Tibial artery (tissue), 4 donors: ENCODE results near the gene TBXAS1.

ENCODE experiments used
- DNase-seq, 2 donors: peaks; one replicate each; pipeline ENCODE4 v3.0.0-alpha.2; 2019
- H3K27ac ChIP-seq, 2 donors: fragments of 200-600 bp; sonication (generic) in 1 of 2; 1 replicate in 1 of 2; 2 replicates in 1 of 2; pipeline ENCODE4 v1.5.1; 2018 to 2019; ENCODE audit warnings: mild to moderate bottlenecking in 1 of 2
- H3K27me3 ChIP-seq, 2 donors: fragments of 200-600 bp; sonication (generic) in 1 of 2; one replicate each; pipeline versions ENCODE4 v1.5.1 to v1.6.0; 2016 to 2019
- H3K36me3 ChIP-seq, 3 donors: fragments of 200-600 bp; sonication (generic) in 2 of 3; one replicate each; pipeline ENCODE4 v1.5.1; 2016 to 2019; ENCODE audit warnings: mild to moderate bottlenecking in 2 of 3
- H3K4me1 ChIP-seq, 4 donors: fragments of 200-600 bp; sonication (generic) in 2 of 4; 1 replicate in 3 of 4; 2 replicates in 1 of 4; pipeline ENCODE4 v1.5.1; 2016 to 2019
- H3K4me3 ChIP-seq, 2 donors: fragments of 200-600 bp; sonication (generic) in 1 of 2; 1 replicate in 1 of 2; 2 replicates in 1 of 2; pipeline ENCODE4 v1.5.1; 2018 to 2019; ENCODE audit warnings: mild to moderate bottlenecking in 2 of 2
- H3K9me3 ChIP-seq, 3 donors: fragments of 200-600 bp; sonication (generic) in 1 of 3; one replicate each; pipeline ENCODE4 v1.5.1; 2016 to 2019
- intact Hi-C: fragments of 100-400 bp; cut with DNase I; formaldehyde crosslinking; loops from one replicate; pipeline ENCODE4 v1.15.0; 2023; ENCODE audit warnings: low total_unique reads
- TF ChIP-seq, protein P1 (sequence below), 2 experiments: fragments of 200-600 bp in 1 of 2; fragments of 450-650 bp in 1 of 2; IDR thresholded peaks; one replicate each; pipeline ENCODE4 v1.5.1; 2017 to 2019; ENCODE audit warnings: antibody characterized with exemption in 2 of 2, mild to moderate bottlenecking in 1 of 2, moderate library complexity in 1 of 2

Gene TBXAS1

DNA sequence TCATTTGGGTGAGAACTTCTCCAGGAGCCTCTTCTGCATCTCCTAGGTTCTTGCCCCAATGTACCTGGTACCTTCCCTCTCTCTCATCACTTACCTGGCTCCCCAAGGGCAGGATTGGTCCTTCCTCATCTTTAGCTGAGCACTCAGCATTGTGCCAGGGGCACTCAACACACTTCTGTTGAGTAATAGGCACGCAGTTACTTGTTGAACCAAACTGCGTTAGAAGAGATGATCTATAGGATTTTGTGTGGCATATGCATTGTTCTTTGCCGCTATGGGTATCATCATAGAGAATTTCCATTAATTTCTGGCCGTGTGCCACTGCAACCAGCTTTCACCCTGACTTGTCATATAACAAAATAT, 16.4 kb downstream of the TBXAS1 start:
- no peak overlapping the region for H3K4me3 ChIP-seq
- no peaks in the 10 kb centered on the region for H3K36me3 ChIP-seq
- H3K4me1 ChIP-seq, result no peaks in the 10 kb centered on the region
- no peak overlapping the region for H3K27ac ChIP-seq
- intact Hi-C loops, result loop anchor here (10.0 kb wide), 1 partner anchor 119 kb away; no protein-coding TSS in a partner anchor
- TF ChIP-seq, protein P1, sequence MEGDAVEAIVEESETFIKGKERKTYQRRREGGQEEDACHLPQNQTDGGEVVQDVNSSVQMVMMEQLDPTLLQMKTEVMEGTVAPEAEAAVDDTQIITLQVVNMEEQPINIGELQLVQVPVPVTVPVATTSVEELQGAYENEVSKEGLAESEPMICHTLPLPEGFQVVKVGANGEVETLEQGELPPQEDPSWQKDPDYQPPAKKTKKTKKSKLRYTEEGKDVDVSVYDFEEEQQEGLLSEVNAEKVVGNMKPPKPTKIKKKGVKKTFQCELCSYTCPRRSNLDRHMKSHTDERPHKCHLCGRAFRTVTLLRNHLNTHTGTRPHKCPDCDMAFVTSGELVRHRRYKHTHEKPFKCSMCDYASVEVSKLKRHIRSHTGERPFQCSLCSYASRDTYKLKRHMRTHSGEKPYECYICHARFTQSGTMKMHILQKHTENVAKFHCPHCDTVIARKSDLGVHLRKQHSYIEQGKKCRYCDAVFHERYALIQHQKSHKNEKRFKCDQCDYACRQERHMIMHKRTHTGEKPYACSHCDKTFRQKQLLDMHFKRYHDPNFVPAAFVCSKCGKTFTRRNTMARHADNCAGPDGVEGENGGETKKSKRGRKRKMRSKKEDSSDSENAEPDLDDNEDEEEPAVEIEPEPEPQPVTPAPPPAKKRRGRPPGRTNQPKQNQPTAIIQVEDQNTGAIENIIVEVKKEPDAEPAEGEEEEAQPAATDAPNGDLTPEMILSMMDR (IDR thresholded peaks at IDR 0.05), result no peak
- no peak for DNase-seq
- H3K9me3 ChIP-seq, result no peaks in the 10 kb centered on the region
- peaks cover 0 to 2% of the 10 kb centered on the region in 2 donors for H3K27me3 ChIP-seq

DNA sequence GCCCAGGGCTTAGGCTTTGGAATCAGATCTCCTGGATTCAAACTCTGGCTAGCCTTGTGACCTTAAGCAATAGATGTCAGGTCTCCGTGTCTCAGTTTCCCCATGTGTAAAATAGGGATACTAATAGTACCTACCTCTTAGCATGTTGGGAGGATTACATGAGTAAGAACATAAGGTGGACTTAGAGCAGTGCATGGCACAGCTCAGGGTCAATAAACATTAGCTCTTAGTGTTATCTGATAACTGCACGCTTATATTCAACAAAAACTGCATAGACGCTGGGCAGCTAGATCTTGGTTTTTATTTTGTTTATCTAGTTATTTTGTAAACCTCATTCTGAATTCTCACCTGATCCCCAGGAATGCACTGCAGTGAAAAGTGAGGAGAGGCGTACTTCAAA, 17.2 kb downstream of the TBXAS1 start:
- no peak for DNase-seq
- intact Hi-C loops, result loop anchor here (10.0 kb wide), 1 partner anchor 119 kb away; no protein-coding TSS in a partner anchor
- Histone ChIP-seq H3K27ac (no peak overlapping the region), H3K4me1 (no peaks in the 10 kb centered on the region), H3K9me3 (no peaks in the 10 kb centered on the region), H3K4me3 (no peak overlapping the region), H3K36me3 (no peaks in the 10 kb centered on the region), H3K27me3 (peaks cover 0 to 2% of the 10 kb centered on the region in 2 donors)
- TF ChIP-seq, protein P1 (IDR thresholded peaks at IDR 0.05), result no peak

DNA sequence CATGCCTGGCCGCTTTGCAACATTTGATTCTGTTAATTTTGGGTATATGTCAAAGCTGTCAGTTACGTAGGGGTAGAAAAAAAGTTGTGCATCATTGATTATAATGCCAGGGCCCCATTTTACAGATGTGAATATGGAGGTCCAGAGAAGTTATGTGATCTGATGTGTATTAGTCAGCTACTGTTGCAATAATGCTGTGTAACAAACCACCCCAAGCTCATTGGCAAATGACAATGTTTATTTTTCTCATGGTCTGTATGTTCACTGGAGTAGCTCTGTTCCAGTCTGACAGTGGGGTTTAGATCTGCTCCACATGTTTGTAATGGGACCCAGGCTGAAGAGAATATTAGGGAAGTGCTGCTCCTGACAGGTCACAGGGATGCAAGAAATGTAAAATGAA, 19.2 kb downstream of the TBXAS1 start:
- intact Hi-C loops, result loop anchor here (10.0 kb wide), 1 partner anchor 117 kb away; no protein-coding TSS in a partner anchor

DNA sequence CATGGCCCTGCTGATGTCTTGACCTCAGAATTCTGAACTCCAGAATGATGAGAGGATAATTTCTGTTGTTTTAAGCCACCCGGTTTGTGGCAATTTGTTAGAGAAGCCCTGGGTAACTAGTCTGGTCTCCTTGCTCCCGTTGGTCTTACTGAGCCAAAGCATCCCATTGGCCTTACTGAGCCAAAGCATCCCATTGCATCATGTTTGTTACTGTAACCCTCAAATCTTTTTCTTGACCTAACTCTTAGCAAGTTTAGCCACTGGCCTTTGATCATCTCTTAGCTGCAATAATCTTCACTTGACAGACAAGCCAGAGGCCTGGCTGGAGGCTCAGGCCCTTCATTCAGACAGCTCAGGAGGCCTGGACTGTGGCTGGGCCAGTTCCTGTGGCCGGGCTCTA, 21.8 kb downstream of the TBXAS1 start:
- TF ChIP-seq, protein P1 (IDR thresholded peaks at IDR 0.05), result no peak
- no peak for DNase-seq
- Histone ChIP-seq H3K36me3 (no peaks in the 10 kb centered on the region), H3K4me3 (no peak overlapping the region), H3K27me3 (no peaks in the 10 kb centered on the region), H3K27ac (no peak overlapping the region), H3K9me3 (no peaks in the 10 kb centered on the region), H3K4me1 (peaks cover 0 to 13% (median 0%) of the 10 kb centered on the region in 4 donors)
- intact Hi-C loops, result no loop called here

More for the DNA sequence above, 19.2 kb downstream of the TBXAS1 start:
- DNase-seq, result no peak
- Histone ChIP-seq H3K27me3 (peaks cover 0 to 2% of the 10 kb centered on the region in 2 donors), H3K4me3 (no peak overlapping the region), H3K4me1 (peaks cover 0 to 4% (median 0%) of the 10 kb centered on the region in 4 donors), H3K27ac (no peak overlapping the region), H3K9me3 (no peaks in the 10 kb centered on the region), H3K36me3 (no peaks in the 10 kb centered on the region)
- TF ChIP-seq, protein P1 (IDR thresholded peaks at IDR 0.05), result no peak

DNA sequence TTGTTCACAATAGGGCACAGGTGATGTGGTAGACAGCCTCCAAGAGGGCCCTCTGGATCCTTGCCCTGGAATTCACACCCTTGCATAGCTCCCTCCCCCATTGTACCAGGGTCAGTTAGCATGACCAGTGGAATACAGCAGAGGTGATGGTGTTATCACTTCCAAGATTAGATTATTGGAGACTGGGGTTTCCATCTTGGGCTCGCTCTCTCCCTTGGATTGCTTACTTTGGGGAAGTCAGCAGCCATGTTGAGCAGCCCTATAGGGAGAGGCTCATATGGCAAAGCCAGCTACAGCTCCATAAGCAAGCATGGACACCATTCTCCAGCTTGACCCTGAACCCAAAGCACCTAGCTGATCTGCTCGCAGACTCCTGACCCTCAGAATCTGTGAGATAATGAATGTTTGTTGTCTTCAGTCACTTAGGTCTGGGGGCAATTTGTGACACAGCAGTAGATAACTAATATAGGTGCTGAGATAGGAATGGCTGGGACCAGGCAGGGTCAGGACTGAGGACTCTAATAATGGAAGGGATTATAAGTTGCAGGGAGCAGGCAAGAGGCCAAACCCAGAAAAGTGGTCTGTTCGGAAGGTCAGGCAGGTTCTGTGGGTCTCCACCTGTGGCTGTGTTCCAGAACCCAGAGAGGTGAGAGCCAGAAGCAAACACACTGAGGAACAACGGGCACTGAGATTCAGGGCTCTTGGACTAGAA, 22.9 kb downstream of the TBXAS1 start:
- Histone ChIP-seq H3K27me3 (no peaks in the 10 kb centered on the region), H3K9me3 (no peaks in the 10 kb centered on the region), H3K4me1 (peaks cover 0 to 13% (median 0%) of the 10 kb centered on the region in 4 donors), H3K36me3 (no peaks in the 10 kb centered on the region), H3K27ac (no peak overlapping the region), H3K4me3 (no peak overlapping the region)
- DNase-seq, result no peak
- TF ChIP-seq, protein P1 (IDR thresholded peaks at IDR 0.05), result no peak
- intact Hi-C loops, result no loop called here
